Activated CD8-positive, alpha-beta memory T cell treated with anti-CD3 and anti-CD28 coated beads, Interleukin-2, amount 50 U/mL, for 1 hour (primary cell): ENCODE results near the gene KCNH5.

Experiments used
- DNase-seq: peaks from one replicate; pipeline ENCODE4 v3.0.0-alpha.2; 2020; ENCODE audit errors: extremely low read depth

KCNH5 gene

GRCh38 chr14:63045234-63045611 is at the start of gene KCNH5:
Gene KCNH5, minus strand, starts transcription at chr14:63045458. Its CDS starts 272 bp downstream, at chr14:63045186.
- DNase-seq: no peak

GRCh38 chr14:63091394-63091996 is 46.2 kb upstream of the KCNH5 start:
- DNase-seq: no peak

- DNase-seq: no peak
These were observed 43.6 kb upstream of the KCNH5 start for GRCh38 chr14:63088865-63089264.

- DNase-seq: no peak
These were observed 33.3 kb upstream of the KCNH5 start for GRCh38 chr14:63078569-63078968.

- DNase-seq: no peak
These were observed 31.2 kb upstream of the KCNH5 start for GRCh38 chr14:63076488-63076887.

GRCh38 chr14:63055631-63056030 is 10.4 kb upstream of the KCNH5 start:
- no peak for DNase-seq

- no peak for DNase-seq
These were observed 6.7 kb upstream of the KCNH5 start for GRCh38 chr14:63051992-63052391.

GRCh38 chr14:63051301-63051700 is 6.0 kb upstream of the KCNH5 start:
- no peak for DNase-seq

GRCh38 chr14:63050694-63051093 is 5.4 kb upstream of the KCNH5 start:
- no peak for DNase-seq

- DNase-seq: no peak
These were observed 1.3 kb upstream of the KCNH5 start for GRCh38 chr14:63046339-63047268.

GRCh38 chr14:63045612-63046320 is 508 bp upstream of the KCNH5 start:
- no peak for DNase-seq

GRCh38 chr14:63039866-63040265 is 5.4 kb downstream of the KCNH5 start:
- DNase-seq: no peak

- DNase-seq: no peak
These were observed 12.6 kb downstream of the KCNH5 start for GRCh38 chr14:63032641-63033040.

GRCh38 chr14:63032076-63032475 is 13.2 kb downstream of the KCNH5 start:
- no peak for DNase-seq

- DNase-seq: no peak
These were observed 15.1 kb downstream of the KCNH5 start for GRCh38 chr14:63030113-63030512.

- no peak for DNase-seq
These were observed 17.5 kb downstream of the KCNH5 start for GRCh38 chr14:63027719-63028118.

- DNase-seq: no peak
These were observed 18.8 kb downstream of the KCNH5 start for GRCh38 chr14:63026491-63026890.

- DNase-seq: no peak
These were observed 30.6 kb downstream of the KCNH5 start for GRCh38 chr14:63014621-63015020.

GRCh38 chr14:63012171-63012570 is 33.1 kb downstream of the KCNH5 start:
- DNase-seq: no peak

GRCh38 chr14:63011623-63012022 is 33.6 kb downstream of the KCNH5 start:
- DNase-seq: no peak

GRCh38 chr14:63009495-63009894 is 35.8 kb downstream of the KCNH5 start:
- DNase-seq: no peak

- DNase-seq: no peak
These were observed 38.7 kb downstream of the KCNH5 start for GRCh38 chr14:63006531-63006930.

GRCh38 chr14:62994096-62994495 is 51.2 kb downstream of the KCNH5 start:
- no peak for DNase-seq
